ENCODE results near the gene UNC5C. TPM values are rescaled to one million over a fixed set of nuclear protein-coding genes. Genes with fewer than 3 reads are reported as not detected.

UNC5C gene
- total RNA-seq: 40.7 and 43.8 TPM in 2 replicates
- long read RNA-seq, partial matches to known transcripts: 13 of 50 reads
- long read RNA-seq, other reads (novel, unspliced or antisense): 37 of 50 reads

DNA sequence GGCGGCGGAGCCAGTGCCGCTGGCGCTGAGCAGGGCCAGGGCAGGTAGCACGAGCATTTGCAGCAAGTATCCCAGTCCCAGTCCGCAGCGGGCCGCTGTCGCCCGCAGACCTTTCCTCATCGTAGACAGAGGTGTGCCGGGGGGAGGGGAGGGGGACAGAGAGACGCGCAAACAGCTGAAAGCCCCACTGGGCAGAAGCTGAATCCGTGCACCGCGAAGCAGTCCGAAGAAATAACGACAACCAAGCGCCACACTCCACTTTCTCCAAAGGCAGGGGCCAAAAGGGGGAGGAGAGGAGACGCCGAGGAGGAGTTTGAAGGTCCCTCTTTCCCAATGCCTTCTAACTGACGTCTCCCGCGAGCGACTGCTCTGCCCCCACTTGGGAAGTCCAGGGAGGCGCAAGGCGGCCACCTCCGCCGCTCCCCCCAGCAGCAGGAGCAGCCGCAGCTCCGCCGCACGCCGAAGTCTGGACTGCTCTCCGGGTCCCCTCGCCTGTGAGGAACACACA is at the start of gene UNC5C:
Gene UNC5C (minus strand): TSS at position 236 of the 508 bp plus-strand sequence.
- Mint-ChIP-seq H3K4me1 (ENCODE audit: low read depth) (peaks cover 31% of the 10 kb centered on the region), H3K4me3 (ENCODE audit: low read depth) (peak within 1 kb of the TSS; percentile 92)
- TF ChIP-seq, protein P1, sequence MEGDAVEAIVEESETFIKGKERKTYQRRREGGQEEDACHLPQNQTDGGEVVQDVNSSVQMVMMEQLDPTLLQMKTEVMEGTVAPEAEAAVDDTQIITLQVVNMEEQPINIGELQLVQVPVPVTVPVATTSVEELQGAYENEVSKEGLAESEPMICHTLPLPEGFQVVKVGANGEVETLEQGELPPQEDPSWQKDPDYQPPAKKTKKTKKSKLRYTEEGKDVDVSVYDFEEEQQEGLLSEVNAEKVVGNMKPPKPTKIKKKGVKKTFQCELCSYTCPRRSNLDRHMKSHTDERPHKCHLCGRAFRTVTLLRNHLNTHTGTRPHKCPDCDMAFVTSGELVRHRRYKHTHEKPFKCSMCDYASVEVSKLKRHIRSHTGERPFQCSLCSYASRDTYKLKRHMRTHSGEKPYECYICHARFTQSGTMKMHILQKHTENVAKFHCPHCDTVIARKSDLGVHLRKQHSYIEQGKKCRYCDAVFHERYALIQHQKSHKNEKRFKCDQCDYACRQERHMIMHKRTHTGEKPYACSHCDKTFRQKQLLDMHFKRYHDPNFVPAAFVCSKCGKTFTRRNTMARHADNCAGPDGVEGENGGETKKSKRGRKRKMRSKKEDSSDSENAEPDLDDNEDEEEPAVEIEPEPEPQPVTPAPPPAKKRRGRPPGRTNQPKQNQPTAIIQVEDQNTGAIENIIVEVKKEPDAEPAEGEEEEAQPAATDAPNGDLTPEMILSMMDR (IDR thresholded peaks at IDR 0.05; ENCODE audit: unreplicated experiment): peak; percentile 14

DNA sequence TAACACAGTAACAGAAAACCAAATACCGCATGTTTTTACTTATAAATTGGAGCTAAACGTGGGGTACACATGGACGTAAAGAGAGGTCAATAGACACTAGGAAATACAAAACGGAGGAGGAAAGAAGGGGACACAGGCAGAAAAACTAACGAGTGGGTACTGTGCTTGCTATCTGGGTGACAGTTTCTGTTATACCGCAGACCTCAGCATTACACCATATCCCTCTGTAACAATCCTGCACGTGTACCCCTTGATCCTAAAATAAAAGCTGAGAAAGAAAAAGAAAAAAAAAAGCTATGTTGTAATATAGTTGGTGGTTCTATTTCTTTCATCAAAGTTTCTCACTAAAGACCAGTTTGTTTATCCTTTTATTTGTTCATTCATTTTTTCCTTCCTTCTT is 47.9 kb upstream of the UNC5C start:
- TF ChIP-seq, protein P1 (IDR thresholded peaks at IDR 0.05; ENCODE audit: unreplicated experiment): no peak
- H3K36me3 Mint-ChIP-seq (ENCODE audit: insufficient read depth): no peaks in the 10 kb centered on the region
- no peaks in the 10 kb centered on the region for H3K9me3 Mint-ChIP-seq (ENCODE audit: low read depth)
- H3K27ac Mint-ChIP-seq: no peak overlapping the region
- no peak overlapping the region for H3K4me3 Mint-ChIP-seq (ENCODE audit: low read depth)
- no peaks in the 10 kb centered on the region for H3K4me1 Mint-ChIP-seq (ENCODE audit: low read depth)
- DNase-seq (ENCODE audit: low spot score, unreplicated experiment): no peak
- no peaks in the 10 kb centered on the region for H3K27me3 Mint-ChIP-seq

More for the DNA sequence above, at the start of gene UNC5C:
- H3K9me3 Mint-ChIP-seq (ENCODE audit: low read depth): no peaks in the 10 kb centered on the region
- DNase-seq (ENCODE audit: low spot score, unreplicated experiment): peak; percentile 63
- H3K36me3 Mint-ChIP-seq (ENCODE audit: insufficient read depth): peaks cover 2% of the 10 kb centered on the region
- H3K27ac Mint-ChIP-seq: peak within 1 kb of the TSS; percentile 94
- peaks cover 10% of the 10 kb centered on the region for H3K27me3 Mint-ChIP-seq

DNA sequence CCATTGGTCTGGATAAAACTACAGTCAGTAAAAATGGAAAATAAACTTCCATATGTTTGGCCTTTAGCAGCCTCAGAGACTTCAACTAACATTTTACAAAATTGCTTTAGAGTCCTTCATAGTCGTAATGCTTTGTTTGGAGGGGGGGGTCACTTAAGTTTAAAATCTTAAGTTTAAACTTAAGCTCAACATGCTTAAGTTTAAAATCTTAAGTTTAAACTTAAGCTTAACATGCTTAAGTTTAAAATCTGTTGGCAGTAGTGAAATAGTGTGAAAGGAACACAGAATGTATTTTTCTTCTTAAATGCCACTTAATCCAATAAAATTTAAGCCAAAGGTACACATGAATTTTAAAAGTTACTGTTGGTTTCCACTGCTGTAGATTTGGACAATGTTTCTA is 45.9 kb upstream of the UNC5C start:
- Mint-ChIP-seq H3K4me3 (ENCODE audit: low read depth) (no peak overlapping the region), H3K27me3 (no peaks in the 10 kb centered on the region), H3K27ac (no peak overlapping the region), H3K36me3 (ENCODE audit: insufficient read depth) (no peaks in the 10 kb centered on the region), H3K9me3 (ENCODE audit: low read depth) (no peaks in the 10 kb centered on the region), H3K4me1 (ENCODE audit: low read depth) (peaks cover 2% of the 10 kb centered on the region)
- TF ChIP-seq, protein P1 (IDR thresholded peaks at IDR 0.05; ENCODE audit: unreplicated experiment): no peak
- DNase-seq (ENCODE audit: low spot score, unreplicated experiment): no peak

DNA sequence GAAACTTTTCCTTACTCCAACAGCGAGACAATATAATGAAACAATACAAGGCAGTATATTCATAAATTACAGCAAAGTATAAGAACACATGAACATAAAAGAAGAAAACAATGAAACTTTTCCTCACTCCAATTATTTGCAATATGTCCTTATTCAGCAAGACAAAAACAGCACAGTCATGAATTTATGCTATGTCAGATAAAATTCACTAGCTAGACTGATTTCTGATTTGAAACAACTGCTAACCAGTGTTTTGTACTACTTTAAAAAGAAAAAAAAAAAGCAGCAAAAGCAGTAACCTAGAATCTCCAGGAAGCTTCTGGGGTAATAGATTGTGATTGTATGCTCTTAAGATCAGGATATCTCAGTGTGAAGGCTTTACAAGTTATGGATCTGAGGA is 45.2 kb upstream of the UNC5C start:
- Mint-ChIP-seq H3K36me3 (ENCODE audit: insufficient read depth) (no peaks in the 10 kb centered on the region), H3K27me3 (no peaks in the 10 kb centered on the region), H3K27ac (no peak overlapping the region), H3K4me1 (ENCODE audit: low read depth) (peaks cover 2% of the 10 kb centered on the region), H3K4me3 (ENCODE audit: low read depth) (no peak overlapping the region), H3K9me3 (ENCODE audit: low read depth) (no peaks in the 10 kb centered on the region)
- no peak for DNase-seq (ENCODE audit: low spot score, unreplicated experiment)
- TF ChIP-seq, protein P1 (IDR thresholded peaks at IDR 0.05; ENCODE audit: unreplicated experiment): no peak

DNA sequence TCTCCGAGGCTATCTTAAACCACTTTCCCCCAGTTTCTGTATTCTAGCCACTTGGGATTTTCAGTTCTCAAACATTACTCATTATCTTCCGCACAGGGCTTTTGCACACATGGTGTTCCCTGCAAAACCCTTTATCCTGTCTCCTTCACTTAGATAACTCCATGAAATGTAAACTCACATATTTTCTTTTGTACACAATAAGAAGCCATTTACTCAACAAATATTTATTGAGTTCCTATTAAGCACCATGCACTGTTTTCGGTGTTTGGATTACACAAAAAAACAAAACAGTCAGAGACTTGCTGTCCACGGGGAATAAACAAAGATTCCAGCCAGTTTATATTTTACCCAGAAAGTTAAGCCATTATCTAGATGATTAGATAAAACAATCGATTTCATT is 42.5 kb upstream of the UNC5C start:
- Mint-ChIP-seq H3K36me3 (ENCODE audit: insufficient read depth) (no peaks in the 10 kb centered on the region), H3K9me3 (ENCODE audit: low read depth) (no peaks in the 10 kb centered on the region), H3K4me1 (ENCODE audit: low read depth) (peaks cover 2% of the 10 kb centered on the region), H3K4me3 (ENCODE audit: low read depth) (no peak overlapping the region), H3K27me3 (peaks cover 4% of the 10 kb centered on the region), H3K27ac (no peak overlapping the region)
- DNase-seq (ENCODE audit: low spot score, unreplicated experiment): no peak
- TF ChIP-seq, protein P1 (IDR thresholded peaks at IDR 0.05; ENCODE audit: unreplicated experiment): no peak

Measured in progenitor cell of endocrine pancreas (in vitro differentiated cells).